Activated CD8-positive, alpha-beta memory T cell treated with anti-CD3 and anti-CD28 coated beads, Interleukin-2, amount 50 U/mL, for 1 hour (primary cell): ENCODE measurements around the gene THOC6.
A peak's percentile ranks its signal among the peaks of the same experiment; 100 is the strongest.
"Not testable (repeated sequence)": the region's sequence is repeated elsewhere in the genome, so short reads cannot be mapped to it uniquely, and the experiment has no call there.

Experiments
- DNase-seq: peaks from one replicate; pipeline ENCODE4 v3.0.0-alpha.2; 2020; ENCODE audit errors: extremely low read depth

The THOC6 gene

GRCh38 chr16:3054965-3055733 is 31.3 kb downstream of the THOC6 start:
- DNase-seq = no peak

GRCh38 chr16:3055734-3056115 is 31.9 kb downstream of the THOC6 start:
- DNase-seq = not testable (repeated sequence)

GRCh38 chr16:3056336-3057180 is 32.7 kb downstream of the THOC6 start:
- no peak for DNase-seq

GRCh38 chr16:3057181-3058138 is 33.6 kb downstream of the THOC6 start:
- DNase-seq = no peak

- DNase-seq = no peak
Measured at GRCh38 chr16:3058139-3059030, 34.5 kb downstream of the THOC6 start.

GRCh38 chr16:3059041-3059722 is 35.3 kb downstream of the THOC6 start:
- DNase-seq = peak; percentile 45

GRCh38 chr16:3059723-3060242 is 35.9 kb downstream of the THOC6 start:
- no peak for DNase-seq

GRCh38 chr16:3060339-3061127 is 36.7 kb downstream of the THOC6 start:
- DNase-seq = no peak

GRCh38 chr16:3062553-3062952 is 38.7 kb downstream of the THOC6 start:
- no peak for DNase-seq

GRCh38 chr16:3063625-3064386 is 40.0 kb downstream of the THOC6 start:
- DNase-seq = no peak

- DNase-seq = no peak
Measured at GRCh38 chr16:3065069-3065741, 41.4 kb downstream of the THOC6 start, which contains the start of gene IL32. Gene IL32 (plus strand): TSS chr16:3065640. CDS start chr16:3065812, 172 bp downstream.

- DNase-seq = no peak
Measured at GRCh38 chr16:3065742-3066439, 42.1 kb downstream of the THOC6 start.

GRCh38 chr16:3066440-3066748 is 42.6 kb downstream of the THOC6 start:
- DNase-seq = no peak

- DNase-seq = no peak
Measured at GRCh38 chr16:3068487-3068886, 44.7 kb downstream of the THOC6 start.

- not testable (repeated sequence) for DNase-seq
Measured at GRCh38 chr16:3069146-3069545, 45.3 kb downstream of the THOC6 start.

- DNase-seq = no peak
Measured at GRCh38 chr16:3070608-3071111, 46.8 kb downstream of the THOC6 start.

- DNase-seq = no peak
Measured at GRCh38 chr16:3071655-3072054, 47.8 kb downstream of the THOC6 start.
